GM18519 (cell line): ENCODE results near the gene AGAP1.
"Not testable (repeated sequence)": the region's sequence is repeated elsewhere in the genome, so short reads cannot be mapped to it uniquely, and the experiment has no call there.

Experiments used
- ATAC-seq: cut with Tn5 transposase; IDR thresholded peaks from one replicate; pipeline ENCODE4 v1.9.1; 2021; ENCODE audit warnings: mild to moderate bottlenecking, moderate library complexity; ENCODE audit not compliant: unreplicated experiment, low FRiP score

Gene AGAP1

DNA sequence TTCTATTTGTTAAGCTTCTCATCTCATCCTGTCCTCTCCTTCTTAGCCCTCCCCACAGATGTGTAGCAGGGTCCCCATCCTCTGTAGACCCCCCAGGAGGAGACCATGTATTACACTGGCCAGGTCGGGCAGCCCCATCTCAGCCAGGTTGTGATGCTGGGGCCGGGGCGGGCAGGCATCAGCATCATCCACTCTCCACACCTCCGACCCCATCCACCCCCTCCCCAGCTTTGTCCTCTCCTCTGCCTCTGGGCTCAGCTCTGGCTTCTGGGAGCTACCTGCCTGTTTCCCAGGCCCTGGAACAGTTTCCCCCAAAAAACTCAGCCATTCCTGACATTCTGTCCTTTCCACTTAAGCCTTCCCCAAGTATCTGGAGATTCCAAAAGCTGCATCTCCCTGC, 625.2 kb downstream of the AGAP1 start:
- ATAC-seq, result no peak

DNA sequence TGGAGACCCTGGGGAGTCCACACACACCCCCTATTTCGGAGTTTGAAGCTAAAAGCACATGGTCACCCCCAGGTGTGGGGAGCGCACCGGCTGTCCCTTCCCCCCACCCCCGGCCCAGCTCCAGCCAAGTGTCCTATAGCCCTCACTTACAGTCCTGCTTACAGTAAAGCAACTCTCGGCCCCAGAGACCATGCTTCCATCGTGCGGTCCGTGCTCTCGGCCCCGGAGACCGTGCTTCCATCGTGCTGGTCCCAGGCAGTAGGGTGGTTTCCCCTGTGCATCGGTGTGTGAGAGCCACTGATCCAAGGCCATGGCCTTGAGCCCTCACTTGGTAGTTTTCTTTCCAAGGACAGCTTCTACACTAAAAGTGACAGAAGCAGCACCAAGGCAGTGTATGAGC, 625.6 kb downstream of the AGAP1 start:
- no peak for ATAC-seq

DNA sequence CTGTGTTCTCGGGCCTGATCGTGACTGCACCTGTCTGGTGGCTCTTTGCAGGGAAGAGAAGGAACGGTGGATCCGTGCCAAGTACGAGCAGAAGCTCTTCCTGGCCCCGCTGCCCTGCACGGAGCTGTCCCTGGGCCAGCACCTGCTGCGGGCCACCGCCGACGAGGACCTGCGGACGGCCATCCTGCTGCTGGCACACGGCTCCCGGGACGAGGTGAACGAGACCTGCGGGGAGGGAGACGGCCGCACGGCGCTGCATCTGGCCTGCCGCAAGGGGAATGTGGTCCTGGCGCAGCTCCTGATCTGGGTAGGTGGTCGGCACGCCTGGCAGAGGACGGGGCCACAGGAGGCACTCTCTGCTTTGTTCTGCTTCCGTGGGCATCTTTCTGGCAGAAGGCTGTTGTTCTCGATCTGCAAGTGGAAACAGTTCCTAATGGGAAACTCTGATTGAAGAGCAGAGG, 626.3 kb downstream of the AGAP1 start:
- ATAC-seq, result no peak

DNA sequence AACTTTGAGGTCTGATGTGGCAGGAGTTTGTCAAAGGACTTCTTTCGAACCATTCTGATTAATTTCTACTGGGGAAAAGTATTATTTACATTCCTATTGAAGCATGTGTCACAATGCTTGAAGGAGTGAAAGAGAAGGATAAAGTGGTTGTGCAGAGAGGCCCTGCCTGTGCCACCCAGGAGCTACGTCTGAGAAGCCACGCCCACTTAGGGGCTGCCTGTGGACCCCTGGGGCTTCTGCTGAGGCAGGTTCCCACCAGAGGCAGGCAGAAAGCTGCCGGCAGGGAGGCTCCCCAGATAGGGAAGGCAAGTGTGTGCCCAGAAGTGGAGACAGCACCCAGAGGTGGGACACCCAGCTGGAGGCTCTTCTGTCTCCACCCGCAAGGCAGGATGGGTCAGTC, 627.0 kb downstream of the AGAP1 start:
- ATAC-seq, result no peak

DNA sequence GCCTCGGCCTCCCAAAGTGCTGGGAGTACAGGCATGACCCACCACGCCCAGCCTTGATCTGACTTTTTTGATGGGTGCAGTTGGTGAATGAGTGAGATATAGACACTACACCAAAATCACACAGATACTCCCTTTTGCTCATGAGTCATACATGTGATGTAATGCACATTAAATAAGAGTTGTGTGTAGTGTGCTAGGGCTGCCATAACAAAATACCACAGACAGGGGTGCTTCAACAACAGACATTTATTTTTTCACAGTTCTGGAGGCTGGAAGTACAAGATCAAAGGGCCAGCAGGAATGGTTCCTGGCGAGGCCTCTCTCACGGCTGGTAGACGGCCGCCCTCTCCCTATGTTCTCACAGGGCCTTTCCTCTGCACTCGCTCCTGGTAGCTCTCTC, 627.7 kb downstream of the AGAP1 start:
- ATAC-seq, result no peak

DNA sequence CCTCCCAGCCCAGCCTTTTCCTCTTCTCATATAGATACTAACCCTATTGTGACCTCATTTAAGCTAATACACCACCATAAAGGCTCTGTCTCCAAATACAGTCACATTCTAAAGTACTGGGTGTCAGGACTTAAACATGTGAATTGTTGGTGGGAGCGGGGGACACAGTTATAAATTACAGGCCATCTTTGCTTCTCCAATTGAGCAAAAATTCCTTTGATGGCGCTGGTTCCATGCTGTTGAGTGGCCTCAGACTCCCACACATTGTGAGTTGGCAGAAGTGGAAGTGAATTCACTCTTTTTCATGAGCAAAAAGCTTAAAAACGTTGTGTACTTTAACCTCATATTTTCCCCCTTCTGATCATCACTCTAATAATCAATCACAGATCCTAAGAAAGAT, 628.4 kb downstream of the AGAP1 start:
- no peak for ATAC-seq

GRCh38 chr2:236123716-236124115, 629.9 kb downstream of the AGAP1 start:
- no peak for ATAC-seq

- no peak for ATAC-seq
These were observed 630.5 kb downstream of the AGAP1 start for GRCh38 chr2:236124182-236124893.

DNA sequence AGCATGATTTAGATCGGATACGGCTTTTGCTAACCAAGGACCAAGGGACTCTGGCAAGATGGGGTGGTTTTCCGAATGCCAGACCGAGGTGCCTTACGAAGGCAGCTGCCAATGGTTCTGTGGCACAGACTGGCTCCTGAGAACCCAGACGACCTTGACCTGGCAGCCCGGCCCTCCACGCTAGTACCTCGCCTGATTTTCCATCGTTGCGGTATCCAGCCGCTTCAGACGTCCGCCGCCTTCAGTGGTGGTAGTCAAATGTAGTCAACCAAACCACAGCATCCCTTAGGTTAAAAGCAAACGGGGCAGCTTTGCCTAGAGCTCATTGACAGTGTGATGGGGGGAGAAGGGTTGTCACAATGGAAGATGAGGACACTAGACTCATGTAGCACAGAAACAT, 631.7 kb downstream of the AGAP1 start:
- ATAC-seq, result no peak

GRCh38 chr2:236127010-236127409, 633.2 kb downstream of the AGAP1 start:
- no peak for ATAC-seq

DNA sequence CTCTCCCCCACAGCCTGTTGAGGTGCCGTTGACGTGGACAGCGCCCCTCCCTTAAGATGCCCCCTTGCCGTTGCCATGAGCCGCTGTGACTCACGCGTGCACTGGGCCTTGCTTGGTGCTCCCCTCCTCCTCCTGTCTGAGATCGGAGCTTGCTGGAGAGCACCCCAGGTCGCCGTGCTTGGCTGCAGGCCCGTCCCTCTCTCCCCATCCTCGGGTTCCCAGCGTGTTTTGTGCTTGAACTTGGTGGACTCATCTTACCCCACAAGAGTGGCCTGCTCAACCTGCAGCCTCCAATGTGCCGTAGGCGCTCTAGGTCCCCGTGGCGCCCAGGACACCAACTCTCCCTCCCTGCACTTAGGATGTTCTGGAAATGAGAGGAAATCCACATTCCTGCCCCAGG, 634.5 kb downstream of the AGAP1 start:
- ATAC-seq, result no peak

GRCh38 chr2:236129935-236130334, 636.1 kb downstream of the AGAP1 start:
- ATAC-seq, result no peak

DNA sequence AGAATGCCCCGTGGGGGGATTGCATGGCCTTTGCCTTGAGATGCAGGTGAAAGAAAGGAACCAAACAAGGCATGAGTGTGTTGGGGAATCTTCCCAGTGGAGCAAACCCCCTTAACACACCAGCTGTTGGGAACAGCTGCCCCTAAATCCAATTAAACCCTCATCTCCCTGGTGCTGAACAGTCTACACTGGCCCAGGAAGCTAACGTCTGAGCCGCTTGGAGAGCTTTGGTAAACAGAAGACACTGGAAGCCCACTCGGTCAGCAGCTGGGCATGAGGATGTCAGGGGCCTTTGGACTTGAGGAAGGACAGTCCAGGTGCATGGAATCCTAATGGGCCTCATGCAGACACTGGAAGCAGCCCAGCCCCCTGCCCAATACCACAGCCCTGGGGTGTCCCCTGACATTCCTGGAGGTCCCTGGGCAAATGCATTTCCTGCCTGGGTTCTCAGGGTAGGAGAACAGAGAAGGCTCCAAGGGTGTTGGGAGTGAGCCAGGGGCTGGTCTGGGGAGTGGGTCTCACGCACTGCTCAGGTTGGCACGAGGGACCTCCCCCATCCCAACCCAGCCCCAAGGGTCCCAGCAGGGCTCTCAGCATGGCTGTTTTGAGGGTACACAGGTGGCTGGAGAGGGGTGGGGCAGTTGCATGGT, 636.6 kb downstream of the AGAP1 start:
- no peak for ATAC-seq

DNA sequence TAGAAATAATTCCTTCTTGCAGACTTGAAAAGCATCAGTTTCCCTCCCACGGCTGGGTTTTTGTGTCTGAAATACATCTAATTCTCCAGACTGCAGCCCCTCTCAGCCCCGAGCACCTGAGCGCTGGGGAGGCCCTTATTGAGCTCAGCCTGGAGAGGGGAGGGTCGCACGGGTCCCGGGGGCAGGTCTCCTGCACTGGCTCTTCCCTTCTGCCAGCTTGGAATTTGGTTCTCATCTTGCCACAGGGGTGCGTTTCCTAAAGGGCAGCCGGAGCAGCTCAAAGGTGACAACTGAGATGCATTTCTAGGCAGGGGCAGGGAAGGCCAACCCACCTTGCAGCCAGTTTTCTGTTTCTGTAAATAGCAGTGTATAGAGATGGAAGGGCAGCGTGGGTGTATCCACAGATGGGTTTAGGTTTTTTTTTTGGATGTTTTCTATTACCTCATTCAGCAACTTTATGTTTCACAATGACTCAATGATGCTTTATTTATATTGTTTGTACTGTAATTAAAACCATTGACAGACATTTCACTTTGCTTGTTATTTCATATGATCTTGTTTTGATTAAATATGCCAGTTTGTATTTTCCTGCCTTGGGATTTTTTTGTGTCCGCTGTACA, 637.3 kb downstream of the AGAP1 start:
- ATAC-seq, result no peak

DNA sequence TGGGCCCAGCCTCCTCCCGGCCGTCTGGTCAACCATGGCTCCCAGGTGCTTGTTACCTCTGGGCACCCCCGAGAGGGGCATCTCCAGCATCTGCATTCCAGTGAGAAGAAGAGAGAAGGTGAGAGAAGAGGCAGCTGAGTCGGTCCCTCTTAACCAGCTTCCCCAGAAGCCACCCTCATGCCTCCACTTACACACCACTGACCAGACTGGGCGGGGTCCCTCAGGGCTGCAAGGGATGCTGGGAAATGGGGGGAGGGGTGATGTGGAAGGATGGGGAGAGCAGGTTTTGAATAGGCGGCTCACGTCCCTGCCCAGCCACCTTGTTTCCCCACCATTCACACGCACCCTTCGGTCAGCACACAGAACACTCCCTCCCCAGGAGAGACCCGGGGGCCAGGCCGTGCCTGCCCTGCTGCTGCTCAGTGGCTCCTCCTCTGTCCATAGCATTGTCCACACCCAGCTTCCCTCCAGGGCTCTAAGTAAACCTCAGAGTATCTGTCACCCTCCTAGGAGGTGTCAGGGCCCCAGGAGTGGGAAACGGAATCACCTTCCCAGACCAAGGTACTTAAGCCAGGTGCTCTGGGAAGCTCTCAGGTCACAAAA, 639.7 kb downstream of the AGAP1 start:
- no peak for ATAC-seq

- no peak for ATAC-seq
These were observed 642.7 kb downstream of the AGAP1 start for GRCh38 chr2:236136538-236136937.

GRCh38 chr2:236137066-236137465, 643.2 kb downstream of the AGAP1 start:
- no peak for ATAC-seq

- not testable (repeated sequence) for ATAC-seq
These were observed 647.8 kb downstream of the AGAP1 start for GRCh38 chr2:236141616-236142015.

GRCh38 chr2:236143811-236144210, 650.0 kb downstream of the AGAP1 start:
- no peak for ATAC-seq

GRCh38 chr2:236146436-236146835, 652.6 kb downstream of the AGAP1 start:
- ATAC-seq, result no peak

DNA sequence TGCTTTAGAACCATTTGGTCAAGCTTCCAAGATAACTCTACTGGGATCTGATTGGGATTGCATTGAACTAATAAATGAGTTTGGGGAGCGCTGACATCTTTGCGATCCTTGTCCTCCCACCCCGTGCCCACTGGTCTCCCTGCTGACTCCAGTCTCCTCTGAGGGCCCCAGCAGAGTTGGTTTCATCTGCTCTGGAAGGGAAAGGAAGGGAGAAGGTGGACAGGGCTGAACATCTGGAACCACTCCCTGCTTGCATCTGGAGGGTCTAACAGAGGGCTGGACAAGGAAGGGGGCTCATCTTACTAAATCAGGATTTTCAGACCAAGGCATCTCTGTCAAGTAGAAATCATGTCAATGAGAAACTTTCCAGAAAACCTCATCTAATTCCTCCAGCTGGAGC, 661.6 kb downstream of the AGAP1 start:
- no peak for ATAC-seq
